Endothelial cell of umbilical vein (primary cell): ENCODE data around the gene XDH.

Experiments
- CTCF ChIP-seq, 2 donors: IDR thresholded peaks; 1 replicate in 1 of 2; 2 replicates in 1 of 2; pipeline ENCODE4 v1.5.1; 2011; ENCODE audit warnings: low read length in 2 of 2, mild to moderate bottlenecking in 2 of 2, moderate library complexity in 2 of 2, control low read depth in 1 of 2, inconsistent platforms in 1 of 2, low read depth in 1 of 2; ENCODE audit not compliant: insufficient read depth in 1 of 2; ENCODE audit errors: extremely low read depth in 1 of 2
- EZH2 ChIP-seq: IDR thresholded peaks from 2 replicates; pipeline ENCODE4 v1.6.1; 2012; ENCODE audit warnings: borderline replicate concordance, low read depth, mild to moderate bottlenecking, moderate library complexity, low read length, inconsistent platforms; ENCODE audit not compliant: severe bottlenecking
- MYC ChIP-seq: IDR thresholded peaks from one replicate; pipeline ENCODE4 v1.6.1; 2011; ENCODE audit warnings: mild to moderate bottlenecking, low read depth, low read length
- POLR2AphosphoS5 ChIP-seq: IDR thresholded peaks from 2 replicates; pipeline ENCODE4 v1.6.1; 2012; ENCODE audit warnings: low read depth, mild to moderate bottlenecking, control low read depth, low read length, moderate library complexity; ENCODE audit not compliant: insufficient read depth

- TF ChIP-seq CTCF (IDR thresholded peaks at IDR 0.05; ENCODE audit: extremely low read depth in 1 of 2, insufficient read depth in 1 of 2, low read depth in 1 of 2, low read length in 2 of 2) (no peak), POLR2AphosphoS5 (no peak), EZH2 (no peak), MYC (no peak)
Measured at GRCh38 chr2:31434911-31435310, 20.4 kb upstream of the XDH start.
